ENCODE results near the gene C11orf16.
"Not testable (repeated sequence)": the region's sequence is repeated elsewhere in the genome, so short reads cannot be mapped to it uniquely, and the experiment has no call there.

C11orf16 gene

GRCh38 chr11:8932564-8933180 is at the start of gene C11orf16:
Gene C11orf16, minus strand, starts transcription at chr11:8932947. Its CDS starts 639 bp downstream, at chr11:8932308.
- DNase-seq: no peak

GRCh38 chr11:8980485-8980884 is 47.7 kb upstream of the C11orf16 start:
- no peak for DNase-seq

- DNase-seq: not testable (repeated sequence)
Measured at GRCh38 chr11:8979365-8979764, 46.6 kb upstream of the C11orf16 start.

GRCh38 chr11:8973121-8973520 is 40.4 kb upstream of the C11orf16 start:
- DNase-seq: no peak

- no peak for DNase-seq
Measured at GRCh38 chr11:8971924-8972316, 39.2 kb upstream of the C11orf16 start.

- DNase-seq: no peak
Measured at GRCh38 chr11:8971196-8971923, 38.6 kb upstream of the C11orf16 start.

- DNase-seq: no peak
Measured at GRCh38 chr11:8967184-8967583, 34.4 kb upstream of the C11orf16 start.

- DNase-seq: peak; percentile 55 to 71 (median 66)
Measured at GRCh38 chr11:8964324-8965320, 31.9 kb upstream of the C11orf16 start, which contains the start of gene TMEM9B. Gene TMEM9B, minus strand, starts transcription at chr11:8964442. Its CDS starts 129 bp downstream, at chr11:8964313.

- peak; percentile 55 to 71 (median 66) for DNase-seq
Measured at GRCh38 chr11:8963569-8964323, 31.0 kb upstream of the C11orf16 start.

GRCh38 chr11:8962841-8963240 is 30.1 kb upstream of the C11orf16 start:
- DNase-seq: no peak

- DNase-seq: no peak
Measured at GRCh38 chr11:8961401-8961800, 28.7 kb upstream of the C11orf16 start.

- DNase-seq: no peak
Measured at GRCh38 chr11:8959546-8960166, 26.9 kb upstream of the C11orf16 start.

GRCh38 chr11:8956860-8957259 is 24.1 kb upstream of the C11orf16 start:
- DNase-seq: no peak

GRCh38 chr11:8948886-8949285 is 16.1 kb upstream of the C11orf16 start:
- no peak for DNase-seq

GRCh38 chr11:8947230-8947943 is 14.6 kb upstream of the C11orf16 start:
- DNase-seq: no peak

- no peak for DNase-seq
Measured at GRCh38 chr11:8942518-8943066, 9.8 kb upstream of the C11orf16 start, which contains the start of gene ASCL3. Gene ASCL3, minus strand, starts transcription at chr11:8943016. Its CDS starts 4,855 bp downstream, at chr11:8938161.

- DNase-seq: no peak
Measured at GRCh38 chr11:8941341-8942103, 8.8 kb upstream of the C11orf16 start.

- no peak for DNase-seq
Measured at GRCh38 chr11:8937659-8938058, 4.9 kb upstream of the C11orf16 start.

- no peak for DNase-seq
Measured at GRCh38 chr11:8937159-8937558, 4.4 kb upstream of the C11orf16 start.

- DNase-seq: not testable (repeated sequence)
Measured at GRCh38 chr11:8935789-8936188, 3.0 kb upstream of the C11orf16 start.
